ENCODE results near the gene WEE2.
"Not testable (repeated sequence)": the region's sequence is repeated elsewhere in the genome, so short reads cannot be mapped to it uniquely, and the experiment has no call there.

DNA sequence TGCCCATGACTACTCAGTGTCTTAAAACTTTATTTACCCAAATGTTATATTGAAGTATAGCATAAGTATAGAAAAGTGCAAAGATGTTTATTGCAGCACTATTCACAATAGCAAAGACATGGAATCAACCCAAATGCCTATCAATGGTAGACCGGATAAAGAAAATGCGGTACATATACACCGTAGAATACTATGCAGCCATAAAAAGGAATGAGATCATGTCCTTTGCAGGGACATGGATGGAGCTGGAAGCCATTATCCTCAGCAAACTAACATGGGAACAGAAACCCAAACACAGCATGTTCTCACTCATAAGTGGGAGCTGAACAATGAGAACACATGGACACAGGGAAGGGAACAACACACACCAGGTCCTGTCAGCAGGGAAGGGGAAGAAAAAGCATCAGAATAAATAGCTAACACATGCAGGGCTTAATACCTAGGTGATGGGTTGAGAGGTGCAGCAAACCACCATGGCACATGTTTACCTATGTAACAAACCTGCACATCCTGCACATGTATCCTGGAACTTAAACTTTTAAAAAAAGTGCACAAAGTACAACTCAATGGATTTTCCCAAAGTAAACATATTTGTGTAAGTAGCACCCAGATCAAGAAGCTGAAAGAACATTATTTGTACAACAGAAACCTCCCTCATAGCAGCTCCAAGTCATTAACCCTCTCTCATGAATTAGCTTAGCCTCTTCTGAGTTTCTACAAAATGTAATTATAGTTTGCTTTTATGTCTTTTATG lies 18.9 kb upstream of the WEE2 start:
- TF ChIP-seq, protein P1, sequence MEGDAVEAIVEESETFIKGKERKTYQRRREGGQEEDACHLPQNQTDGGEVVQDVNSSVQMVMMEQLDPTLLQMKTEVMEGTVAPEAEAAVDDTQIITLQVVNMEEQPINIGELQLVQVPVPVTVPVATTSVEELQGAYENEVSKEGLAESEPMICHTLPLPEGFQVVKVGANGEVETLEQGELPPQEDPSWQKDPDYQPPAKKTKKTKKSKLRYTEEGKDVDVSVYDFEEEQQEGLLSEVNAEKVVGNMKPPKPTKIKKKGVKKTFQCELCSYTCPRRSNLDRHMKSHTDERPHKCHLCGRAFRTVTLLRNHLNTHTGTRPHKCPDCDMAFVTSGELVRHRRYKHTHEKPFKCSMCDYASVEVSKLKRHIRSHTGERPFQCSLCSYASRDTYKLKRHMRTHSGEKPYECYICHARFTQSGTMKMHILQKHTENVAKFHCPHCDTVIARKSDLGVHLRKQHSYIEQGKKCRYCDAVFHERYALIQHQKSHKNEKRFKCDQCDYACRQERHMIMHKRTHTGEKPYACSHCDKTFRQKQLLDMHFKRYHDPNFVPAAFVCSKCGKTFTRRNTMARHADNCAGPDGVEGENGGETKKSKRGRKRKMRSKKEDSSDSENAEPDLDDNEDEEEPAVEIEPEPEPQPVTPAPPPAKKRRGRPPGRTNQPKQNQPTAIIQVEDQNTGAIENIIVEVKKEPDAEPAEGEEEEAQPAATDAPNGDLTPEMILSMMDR (IDR thresholded peaks at IDR 0.05), result not testable (repeated sequence)
- not testable (repeated sequence) for TF ChIP-seq POLR2AphosphoS5 (IDR thresholded peaks at IDR 0.05; ENCODE audit: insufficient read depth in 1 of 2, low read depth in 1 of 2)
